Liver (tissue), 9 donors: ENCODE results near the gene CHMP3. TPM values are rescaled to one million over a fixed set of nuclear protein-coding genes. Genes with fewer than 3 reads are reported as not detected.
A peak's percentile ranks its signal among the peaks of the same experiment; 100 is the strongest.
"Not testable (repeated sequence)": the region's sequence is repeated elsewhere in the genome, so short reads cannot be mapped to it uniquely, and the experiment has no call there.

Experiments
- DNase-seq: peaks from one replicate; pipeline ENCODE4 v3.0.0-alpha.2; 2017; ENCODE audit warnings: low spot score
- H3K27ac ChIP-seq, 2 donors: one replicate each; pipeline ENCODE4 v1.7.0; 2013; ENCODE audit warnings: inconsistent platforms in 2 of 2, low read length in 2 of 2, control low read depth in 1 of 2, low read depth in 1 of 2, mild to moderate bottlenecking in 1 of 2
- H3K27me3 ChIP-seq, 4 donors: one replicate each; pipeline versions ENCODE4 v1.6.1 to v1.7.0; 2013; ENCODE audit warnings: low read length in 3 of 4, inconsistent platforms in 1 of 4, mild to moderate bottlenecking in 1 of 4, moderate library complexity in 1 of 4; ENCODE audit not compliant: control insufficient read depth in 4 of 4, insufficient read depth in 4 of 4
- H3K36me3 ChIP-seq, 4 donors: one replicate each; pipeline versions ENCODE4 v1.6.1 to v1.7.0; 2013; ENCODE audit warnings: low read length in 3 of 4, mild to moderate bottlenecking in 3 of 4, low read depth in 1 of 4, moderate library complexity in 1 of 4; ENCODE audit not compliant: control insufficient read depth in 4 of 4, insufficient read depth in 3 of 4
- H3K4me1 ChIP-seq, 4 donors: one replicate each; pipeline versions ENCODE4 v1.6.1 to v1.7.0; 2013; ENCODE audit warnings: low read length in 3 of 4, mild to moderate bottlenecking in 3 of 4, moderate library complexity in 1 of 4; ENCODE audit not compliant: control insufficient read depth in 4 of 4, insufficient read depth in 4 of 4
- H3K4me3 ChIP-seq, 3 donors: one replicate each; pipeline versions ENCODE4 v1.6.1 to v1.7.0; 2013; ENCODE audit warnings: low read length in 3 of 3, control low read depth in 1 of 3, low read depth in 1 of 3, mild to moderate bottlenecking in 1 of 3
- H3K9ac ChIP-seq, 2 donors: one replicate each; pipeline ENCODE4 v1.7.0; 2013; ENCODE audit warnings: low read length in 2 of 2, mild to moderate bottlenecking in 2 of 2, moderate library complexity in 2 of 2, control low read depth in 1 of 2, low read depth in 1 of 2
- H3K9me3 ChIP-seq, 4 donors: one replicate each; pipeline versions ENCODE4 v1.6.1 to v1.7.0; 2013; ENCODE audit warnings: low read length in 3 of 4; ENCODE audit not compliant: control insufficient read depth in 4 of 4
- ATF3 ChIP-seq: IDR thresholded peaks from 2 replicates; pipeline ENCODE4 v1.6.1; 2016; ENCODE audit warnings: antibody characterized with exemption
- CTCF ChIP-seq: fragments of 150-350 bp; IDR thresholded peaks from 2 replicates; pipeline ENCODE4 v1.5.1; 2017; ENCODE audit warnings: improper control_type of control experiment, low read depth, low read length; ENCODE audit not compliant: missing input control
- EGR1 ChIP-seq, 2 donors: IDR thresholded peaks; 2 replicates each; pipeline ENCODE4 v1.6.1; 2016 to 2018; ENCODE audit warnings: antibody characterized with exemption in 2 of 2, low read depth in 2 of 2
- FOXA1 ChIP-seq: IDR thresholded peaks from 2 replicates; pipeline ENCODE4 v1.6.1; 2016; ENCODE audit warnings: antibody characterized with exemption
- HNF4A ChIP-seq, 2 donors: conservative IDR thresholded peaks; 2 replicates each; pipeline ENCODE4 v1.6.1; 2016; ENCODE audit warnings: antibody characterized with exemption in 2 of 2, mild to moderate bottlenecking in 2 of 2
- HNF4G ChIP-seq: IDR thresholded peaks from 2 replicates; pipeline ENCODE4 v1.6.1; 2016; ENCODE audit warnings: antibody characterized with exemption
- RAD21 ChIP-seq, 2 donors: IDR thresholded peaks; 2 replicates each; pipeline ENCODE4 v1.6.1; 2016; ENCODE audit warnings: antibody characterized with exemption in 2 of 2, mild to moderate bottlenecking in 2 of 2
- RXRA ChIP-seq, 2 donors: IDR thresholded peaks; 2 replicates each; pipeline ENCODE4 v1.6.1; 2017 to 2018; ENCODE audit warnings: antibody characterized with exemption in 2 of 2, mild to moderate bottlenecking in 1 of 2
- SP1 ChIP-seq: IDR thresholded peaks from 2 replicates; pipeline ENCODE4 v1.6.1; 2018; ENCODE audit warnings: antibody characterized with exemption, mild to moderate bottlenecking
- TAF1 ChIP-seq: conservative IDR thresholded peaks from 2 replicates; pipeline ENCODE4 v1.6.1; 2016; ENCODE audit warnings: antibody characterized with exemption, mild to moderate bottlenecking
- YY1 ChIP-seq: IDR thresholded peaks from 2 replicates; pipeline ENCODE4 v1.6.1; 2016; ENCODE audit warnings: antibody characterized with exemption, mild to moderate bottlenecking
- ZBTB33 ChIP-seq: IDR thresholded peaks from 2 replicates; pipeline ENCODE4 v1.6.1; 2016; ENCODE audit warnings: antibody characterized with exemption
- WGBS: extraction: QIAGEN DNeasy Blood & Tissue Kit; methylation state at CpG from one replicate; pipeline ENCODE4 v1.1.7; 2013; 5-methylcytosine and 5-hydroxymethylcytosine counted together
- polyA plus RNA-seq, 2 donors: library from polyadenylated mRNA; stranded (reverse) in 1 of 2; unstranded in 1 of 2; fragments of 200-250 nt in 1 of 2; fragments of >200 nt in 1 of 2; fragmentation: Nextera tagmentation in 1 of 2; extraction: Ambion mirVana in 1 of 2; gene quantifications; one replicate each; pipeline versions ENCODE4 v1.2.1 to v1.2.3, GENCODE V29; 2013 to 2015
- total RNA-seq, 2 donors: library from RNA; depleted of rRNA; stranded (reverse); fragments of >200 nt; gene quantifications; one replicate each; pipeline ENCODE4 v1.2.3, GENCODE V29; 2014
- donor health status: healthy.
- donor health status: healthy.
- donor health status: healthy.
- donor health status: healthy.
- donor health status: healthy.

The CHMP3 gene
- total and polyA plus RNA-seq, 4 donors = 20.6 to 25.1 (median 24.0) TPM

GRCh38 chr2:86498468-86499260 lies 64.6 kb downstream of the CHMP3 start:
- WGBS = 95% methylated on average over 3 of the region's 3 CpGs
- TF ChIP-seq CTCF (no peak), EGR1 (IDR thresholded peaks at IDR 0.05; ENCODE audit: low read depth in 2 of 2) (no peak), ATF3 (no peak)
- Histone ChIP-seq H3K4me3 (no peak overlapping the region), H3K4me1 (no peaks in the 10 kb centered on the region), H3K9me3 (peaks cover 0 to 3% (median under 1%) of the 10 kb centered on the region in 4 donors), H3K36me3 (peaks cover 7 to 42% (median 30%) of the 10 kb centered on the region in 4 donors), H3K27me3 (no peaks in the 10 kb centered on the region), H3K27ac (no peak overlapping the region), H3K9ac (no peak overlapping the region)
- no peak for DNase-seq

- H3K27ac ChIP-seq, H3K4me1 ChIP-seq, H3K27me3 ChIP-seq, DNase-seq, H3K9ac ChIP-seq, H3K4me3 ChIP-seq, H3K9me3 ChIP-seq: not testable (repeated sequence)
- H3K36me3 ChIP-seq = peaks cover 6 to 45% (median 29%) of the 10 kb centered on the region in 4 donors
- WGBS = 93% methylated on average over 3 of the region's 3 CpGs
Observed at GRCh38 chr2:86496391-86496790, 66.9 kb downstream of the CHMP3 start.

GRCh38 chr2:86492048-86492453 lies 71.2 kb downstream of the CHMP3 start:
- H3K27me3 ChIP-seq = no peaks in the 10 kb centered on the region
- 74% methylated on average over 1 of the region's 1 CpG for WGBS
- DNase-seq = no peak
- no peak overlapping the region for H3K9ac ChIP-seq
- H3K4me1 ChIP-seq = peaks cover 0 to 8% (median 7%) of the 10 kb centered on the region in 4 donors
- no peak overlapping the region for H3K4me3 ChIP-seq
- no peaks in the 10 kb centered on the region for H3K9me3 ChIP-seq
- H3K36me3 ChIP-seq = peaks cover 3 to 57% (median 36%) of the 10 kb centered on the region in 4 donors
- H3K27ac ChIP-seq = no peak overlapping the region
- TF ChIP-seq HNF4A (conservative IDR thresholded peaks at IDR 0.05) (peak; percentile 76 to 85), FOXA1 (no peak), SP1 (peak; percentile 8), RXRA (IDR thresholded peaks at IDR 0.05) (peak in 1 of 2 donors; percentile 5), HNF4G (peak; percentile 58), ZBTB33 (no peak), YY1 (no peak), RAD21 (IDR thresholded peaks at IDR 0.05) (peak in 1 of 2 donors; percentile 37), TAF1 (no peak)
